Esophagus muscularis mucosa (tissue), 4 donors: ENCODE data around the gene HTR1D. TPM values are rescaled to one million over a fixed set of nuclear protein-coding genes. Genes with fewer than 3 reads are reported as not detected.

Experiments used
- DNase-seq: peaks from one replicate; pipeline ENCODE4 v3.0.0-alpha.2; 2017; ENCODE audit errors: extremely low spot score
- H3K27ac ChIP-seq, 4 donors: fragments of 200-600 bp; sonication (generic); replicated peaks in 1 of 4; 1 replicate in 3 of 4; 2 replicates in 1 of 4; pipeline ENCODE4 v1.5.1; 2016 to 2019; ENCODE audit warnings: mild to moderate bottlenecking in 1 of 4
- H3K27me3 ChIP-seq, 4 donors: fragments of 200-600 bp; sonication (generic); one replicate each; pipeline versions ENCODE4 v1.5.1 to v1.6.0; 2016 to 2019
- H3K36me3 ChIP-seq, 4 donors: fragments of 200-600 bp; sonication (generic); one replicate each; pipeline ENCODE4 v1.5.1; 2016 to 2019
- H3K4me1 ChIP-seq, 4 donors: fragments of 200-600 bp; sonication (generic); one replicate each; pipeline ENCODE4 v1.5.1; 2016 to 2019
- H3K4me3 ChIP-seq, 4 donors: fragments of 200-600 bp; sonication (generic); 1 replicate in 2 of 4; 2 replicates in 2 of 4; pipeline ENCODE4 v1.5.1; 2016 to 2019; ENCODE audit warnings: mild to moderate bottlenecking in 4 of 4, moderate library complexity in 1 of 4
- H3K9me3 ChIP-seq, 4 donors: fragments of 200-600 bp; sonication (generic); 1 replicate in 3 of 4; 2 replicates in 1 of 4; pipeline ENCODE4 v1.5.1; 2016 to 2019
- CTCF ChIP-seq, 3 experiments: fragments of 200-600 bp in 2 of 3; fragments of 450-650 bp in 1 of 3; sonication (generic) in 2 of 3; IDR thresholded peaks; one replicate each; pipeline ENCODE4 v1.5.1; 2017 to 2019; ENCODE audit warnings: antibody characterized with exemption in 3 of 3, mild to moderate bottlenecking in 2 of 3, moderate library complexity in 1 of 3
- EP300 ChIP-seq: sonication (generic); formaldehyde crosslinking; IDR thresholded peaks from one replicate; pipeline ENCODE4 v1.6.1; 2017; ENCODE audit warnings: antibody characterized with exemption
- POLR2A ChIP-seq: fragments of 450-650 bp; IDR thresholded peaks from one replicate; pipeline ENCODE4 v1.6.1; 2017; ENCODE audit warnings: antibody characterized with exemption, moderate library complexity, mild to moderate bottlenecking, low read depth
- POLR2AphosphoS5 ChIP-seq, 2 donors: sonication (generic); formaldehyde crosslinking; IDR thresholded peaks; one replicate each; pipeline ENCODE4 v1.6.1; 2017; ENCODE audit warnings: antibody characterized with exemption in 2 of 2
- WGBS: methylation state at CpG from one replicate; pipeline ENCODE4 v1.1.5; 2018; 5-methylcytosine and 5-hydroxymethylcytosine counted together
- intact Hi-C: fragments of 100-400 bp; cut with DNase I; formaldehyde crosslinking; loops from one replicate; pipeline ENCODE4 v1.15.1; 2023
- total RNA-seq, 4 donors: library from RNA; depleted of rRNA; stranded (reverse); fragments of >200 nt; gene quantifications; one replicate each; pipeline versions ENCODE4 v1.1.0 to v1.2.1, GENCODE V29; 2016

Gene HTR1D
- total RNA-seq, 4 donors from 2014 or later: not detected

GRCh38 chr1:23169195-23169575 is 48.1 kb downstream of the HTR1D start:
- TF ChIP-seq POLR2A: no peak
- TF ChIP-seq POLR2AphosphoS5 (IDR thresholded peaks at IDR 0.05): no peak
- TF ChIP-seq CTCF (IDR thresholded peaks at IDR 0.05): no peak
- TF ChIP-seq EP300: no peak
- intact Hi-C loops: no loop called here
- Histone ChIP-seq H3K4me1 (peaks cover 31 to 59% (median 50%) of the 10 kb centered on the region in 4 donors), H3K27me3 (no peaks in the 10 kb centered on the region), H3K4me3 (peak overlapping the region; percentile 75 to 98 (median 94)), H3K9me3 (no peaks in the 10 kb centered on the region), H3K27ac (peak overlapping the region; percentile 91 to 98 (median 98)), H3K36me3 (no peaks in the 10 kb centered on the region)
- WGBS: 45% methylated on average over 14 of the region's 14 CpGs
- DNase-seq: no peak

GRCh38 chr1:23168445-23169194 is 48.7 kb downstream of the HTR1D start, which contains the start of gene LUZP1:
Gene LUZP1, minus strand, starts transcription at chr1:23168856.
- DNase-seq: peak; percentile 97
- intact Hi-C loops: no loop called here
- Histone ChIP-seq H3K4me1 (peaks cover 33 to 65% (median 56%) of the 10 kb centered on the region in 4 donors), H3K4me3 (peak within 1 kb of the TSS; percentile 75 to 98 (median 94)), H3K27me3 (no peaks in the 10 kb centered on the region), H3K27ac (peak within 1 kb of the TSS; percentile 91 to 98 (median 98)), H3K9me3 (no peaks in the 10 kb centered on the region), H3K36me3 (no peaks in the 10 kb centered on the region)
- peak; percentile 99 for TF ChIP-seq POLR2AphosphoS5 (IDR thresholded peaks at IDR 0.05)
- TF ChIP-seq CTCF (IDR thresholded peaks at IDR 0.05): no peak
- TF ChIP-seq EP300: no peak
- peak; percentile 93 for TF ChIP-seq POLR2A
- 7% methylated on average over 42 of the region's 56 CpGs for WGBS

- H3K4me3 ChIP-seq: peak overlapping the region; percentile 75 to 98 (median 94)
- intact Hi-C loops: no loop called here
- H3K4me1 ChIP-seq: peaks cover 39 to 70% (median 62%) of the 10 kb centered on the region in 4 donors
- TF ChIP-seq EP300 (no peak), CTCF (IDR thresholded peaks at IDR 0.05) (no peak), POLR2A (no peak), POLR2AphosphoS5 (IDR thresholded peaks at IDR 0.05) (no peak)
- H3K9me3 ChIP-seq: no peaks in the 10 kb centered on the region
- WGBS: 0% methylated on average over 9 of the region's 49 CpGs
- no peaks in the 10 kb centered on the region for H3K36me3 ChIP-seq
- no peak for DNase-seq
- H3K27ac ChIP-seq: peak overlapping the region; percentile 91 to 98 (median 98)
- H3K27me3 ChIP-seq: no peaks in the 10 kb centered on the region
Measured at GRCh38 chr1:23168079-23168444, 49.2 kb downstream of the HTR1D start.

GRCh38 chr1:23167353-23168078 is 49.8 kb downstream of the HTR1D start:
- intact Hi-C loops: no loop called here
- Histone ChIP-seq H3K4me3 (peak overlapping the region; percentile 75 to 98 (median 94)), H3K4me1 (peaks cover 44 to 75% (median 66%) of the 10 kb centered on the region in 4 donors), H3K36me3 (no peaks in the 10 kb centered on the region), H3K27ac (peak overlapping the region; percentile 91 to 98 (median 98)), H3K27me3 (no peaks in the 10 kb centered on the region), H3K9me3 (no peaks in the 10 kb centered on the region)
- no peak for DNase-seq
- 0% methylated on average over 11 of the region's 45 CpGs for WGBS
- TF ChIP-seq POLR2AphosphoS5 (IDR thresholded peaks at IDR 0.05) (peak in 1 of 2 donors; percentile 10), POLR2A (no peak)

- TF ChIP-seq EP300: no peak
- no peak for TF ChIP-seq POLR2A
- no peak for TF ChIP-seq POLR2AphosphoS5 (IDR thresholded peaks at IDR 0.05)
- peak in 1 of 3 experiments; percentile 3 for TF ChIP-seq CTCF (IDR thresholded peaks at IDR 0.05)
- no peaks in the 10 kb centered on the region for H3K36me3 ChIP-seq
- intact Hi-C loops: no loop called here
- H3K27me3 ChIP-seq: no peaks in the 10 kb centered on the region
- DNase-seq: no peak
- peak overlapping the region; percentile 91 to 98 (median 98) for H3K27ac ChIP-seq
- no peaks in the 10 kb centered on the region for H3K9me3 ChIP-seq
- H3K4me1 ChIP-seq: peaks cover 47 to 73% (median 66%) of the 10 kb centered on the region in 4 donors
- peak overlapping the region; percentile 75 to 98 (median 94) for H3K4me3 ChIP-seq
Measured at GRCh38 chr1:23166854-23167253, 50.4 kb downstream of the HTR1D start.
